ENCODE data around the gene DOK6.

Gene DOK6

DNA sequence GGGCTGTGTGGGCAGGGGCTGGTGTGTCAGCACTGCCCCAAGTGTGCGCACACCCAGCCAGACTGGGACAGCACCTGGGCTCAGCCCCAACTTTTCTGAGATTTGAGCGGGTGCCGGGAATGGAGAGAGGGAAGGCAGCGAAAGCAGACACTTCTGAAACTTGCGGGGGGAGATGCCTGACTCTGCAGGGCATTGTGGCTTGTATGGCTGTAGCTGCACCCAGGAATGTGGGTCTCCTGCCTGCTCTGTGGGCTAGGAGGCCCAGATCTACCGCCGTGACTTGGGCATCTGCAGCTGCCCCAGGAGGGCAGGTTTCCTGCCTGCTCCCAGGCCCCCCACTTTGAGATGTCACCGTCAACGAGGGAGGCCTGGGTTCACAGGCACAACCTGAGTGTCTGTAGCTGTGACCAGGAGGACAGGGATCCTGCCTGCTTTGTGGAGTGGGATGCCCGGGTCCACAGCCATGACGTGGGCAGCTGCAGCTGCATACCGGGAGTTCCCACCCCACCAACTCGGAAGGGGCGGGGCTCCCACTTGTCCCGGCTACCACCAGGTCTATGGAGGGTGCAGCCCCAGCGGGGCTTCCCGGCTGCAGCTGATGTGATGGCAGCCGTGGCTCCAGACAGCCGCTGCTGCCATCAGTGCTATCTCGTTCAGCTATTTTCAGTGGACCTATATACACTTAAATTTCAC is 95.3 kb downstream of the DOK6 start:
- TF ChIP-seq FOXP2 (optimal IDR thresholded peaks at IDR 0.05; ENCODE audit: borderline replicate concordance, extremely low read depth, extremely low read length, insufficient read depth) (no peak), SIN3A (IDR thresholded peaks at IDR 0.05; ENCODE audit: borderline replicate concordance, insufficient read depth, low read length) (no peak), REST (IDR thresholded peaks at IDR 0.05; ENCODE audit: insufficient read depth in 1 of 2, low read depth in 2 of 2, low read length in 2 of 2) (no peak), POLR2AphosphoS5 (IDR thresholded peaks at IDR 0.05; ENCODE audit: low read depth, low read length) (no peak), TAF1 (IDR thresholded peaks at IDR 0.05; ENCODE audit: borderline replicate concordance, insufficient read depth, low read length) (no peak)

GRCh38 chr18:69518989-69519388 is 118.3 kb downstream of the DOK6 start:
- TF ChIP-seq POLR2AphosphoS5 (IDR thresholded peaks at IDR 0.05; ENCODE audit: low read depth, low read length) (no peak), TAF1 (IDR thresholded peaks at IDR 0.05; ENCODE audit: borderline replicate concordance, insufficient read depth, low read length) (no peak), SIN3A (IDR thresholded peaks at IDR 0.05; ENCODE audit: borderline replicate concordance, insufficient read depth, low read length) (no peak), REST (IDR thresholded peaks at IDR 0.05; ENCODE audit: insufficient read depth in 1 of 2, low read depth in 2 of 2, low read length in 2 of 2) (no peak), FOXP2 (optimal IDR thresholded peaks at IDR 0.05; ENCODE audit: borderline replicate concordance, extremely low read depth, extremely low read length, insufficient read depth) (no peak)

DNA sequence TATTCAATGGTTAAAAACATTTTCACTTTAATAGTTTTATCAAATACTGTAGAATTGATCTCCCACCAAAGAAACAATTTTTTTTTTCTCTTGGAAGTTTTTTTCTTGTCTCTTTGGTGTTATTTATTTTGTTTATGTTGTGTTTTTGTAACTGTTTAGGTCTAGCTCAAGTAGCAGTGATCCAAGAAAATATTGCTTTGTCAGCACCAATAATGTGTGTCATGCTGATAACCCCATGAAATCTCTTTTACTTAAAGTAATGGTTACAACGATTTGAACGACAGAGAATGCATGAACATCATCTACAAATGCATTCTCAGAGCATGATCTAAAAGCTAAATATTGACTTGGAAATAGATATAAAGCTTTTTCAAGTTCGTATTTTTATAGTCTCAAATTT is 122.9 kb downstream of the DOK6 start:
- TF ChIP-seq POLR2AphosphoS5 (IDR thresholded peaks at IDR 0.05; ENCODE audit: low read depth, low read length), result no peak
- no peak for TF ChIP-seq SIN3A (IDR thresholded peaks at IDR 0.05; ENCODE audit: borderline replicate concordance, insufficient read depth, low read length)
- TF ChIP-seq TAF1 (IDR thresholded peaks at IDR 0.05; ENCODE audit: borderline replicate concordance, insufficient read depth, low read length), result no peak
- TF ChIP-seq REST (IDR thresholded peaks at IDR 0.05; ENCODE audit: insufficient read depth in 1 of 2, low read depth in 2 of 2, low read length in 2 of 2), result no peak
- TF ChIP-seq FOXP2 (optimal IDR thresholded peaks at IDR 0.05; ENCODE audit: borderline replicate concordance, extremely low read depth, extremely low read length, insufficient read depth), result no peak

GRCh38 chr18:69528435-69528834 is 127.7 kb downstream of the DOK6 start:
- TF ChIP-seq SIN3A (IDR thresholded peaks at IDR 0.05; ENCODE audit: borderline replicate concordance, insufficient read depth, low read length) (no peak), POLR2AphosphoS5 (IDR thresholded peaks at IDR 0.05; ENCODE audit: low read depth, low read length) (no peak), TAF1 (IDR thresholded peaks at IDR 0.05; ENCODE audit: borderline replicate concordance, insufficient read depth, low read length) (no peak), FOXP2 (optimal IDR thresholded peaks at IDR 0.05; ENCODE audit: borderline replicate concordance, extremely low read depth, extremely low read length, insufficient read depth) (no peak), REST (IDR thresholded peaks at IDR 0.05; ENCODE audit: insufficient read depth in 1 of 2, low read depth in 2 of 2, low read length in 2 of 2) (no peak)

All from PFSK-1 (cell line).